ENCODE data around the gene AGMO.

- TF ChIP-seq CTCF (conservative IDR thresholded peaks at IDR 0.05 in 1 of 2, IDR thresholded peaks at IDR 0.05 in 1 of 2; ENCODE audit: extremely low read depth in 1 of 2, insufficient read depth in 1 of 2, low read depth in 1 of 2, low read length in 2 of 2), result no peak
- no peak for TF ChIP-seq EZH2 (IDR thresholded peaks at IDR 0.05; ENCODE audit: borderline replicate concordance, low read length)
Measured at GRCh38 chr7:15494711-15495110, 67.1 kb downstream of the AGMO start.
